Transverse colon (tissue), 4 donors: ENCODE results near the gene RNF144B.

Experiments used
- EP300 ChIP-seq: sonication (generic); formaldehyde crosslinking; IDR thresholded peaks from one replicate; pipeline ENCODE4 v1.6.1; 2017; ENCODE audit warnings: antibody characterized with exemption, low read depth
- POLR2A ChIP-seq: fragments of 450-650 bp; IDR thresholded peaks from one replicate; pipeline ENCODE4 v1.6.1; 2016; ENCODE audit warnings: antibody characterized with exemption, mild to moderate bottlenecking, moderate library complexity
- POLR2AphosphoS5 ChIP-seq, 3 donors: sonication (generic); formaldehyde crosslinking; IDR thresholded peaks; one replicate each; pipeline ENCODE4 v1.6.1; 2016; ENCODE audit warnings: antibody characterized with exemption in 3 of 3
- TF ChIP-seq, protein P1 (sequence below), 5 experiments: fragments of 200-600 bp in 3 of 5; fragments of 450-650 bp in 2 of 5; sonication (generic) in 3 of 5; IDR thresholded peaks; 1 replicate in 2 of 5; 2 replicates in 3 of 5; pipeline ENCODE4 v1.5.1; 2016 to 2017; ENCODE audit warnings: antibody characterized with exemption in 5 of 5, inconsistent platforms in 3 of 5, mild to moderate bottlenecking in 2 of 5, moderate library complexity in 1 of 5

DNA sequence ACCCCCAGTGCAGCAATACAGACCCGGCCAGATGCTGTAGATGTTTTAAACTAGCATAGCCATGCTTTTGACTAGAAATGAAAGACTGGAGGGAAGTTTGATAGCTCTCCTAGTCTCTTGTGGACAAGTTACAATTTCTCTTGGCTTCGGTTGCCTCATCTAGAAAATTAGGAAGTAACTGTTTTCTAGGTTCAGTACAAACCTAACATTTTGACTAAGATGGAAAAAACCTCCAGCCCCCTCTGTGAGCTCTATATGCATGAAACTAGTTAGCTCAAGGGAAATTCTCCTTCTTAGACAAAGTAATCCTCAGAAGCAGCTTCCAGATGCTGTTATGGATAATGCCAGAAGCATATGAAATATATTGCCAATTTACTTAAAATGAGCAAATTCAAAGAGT is 86.6 kb downstream of the RNF144B start:
- TF ChIP-seq, protein P1, sequence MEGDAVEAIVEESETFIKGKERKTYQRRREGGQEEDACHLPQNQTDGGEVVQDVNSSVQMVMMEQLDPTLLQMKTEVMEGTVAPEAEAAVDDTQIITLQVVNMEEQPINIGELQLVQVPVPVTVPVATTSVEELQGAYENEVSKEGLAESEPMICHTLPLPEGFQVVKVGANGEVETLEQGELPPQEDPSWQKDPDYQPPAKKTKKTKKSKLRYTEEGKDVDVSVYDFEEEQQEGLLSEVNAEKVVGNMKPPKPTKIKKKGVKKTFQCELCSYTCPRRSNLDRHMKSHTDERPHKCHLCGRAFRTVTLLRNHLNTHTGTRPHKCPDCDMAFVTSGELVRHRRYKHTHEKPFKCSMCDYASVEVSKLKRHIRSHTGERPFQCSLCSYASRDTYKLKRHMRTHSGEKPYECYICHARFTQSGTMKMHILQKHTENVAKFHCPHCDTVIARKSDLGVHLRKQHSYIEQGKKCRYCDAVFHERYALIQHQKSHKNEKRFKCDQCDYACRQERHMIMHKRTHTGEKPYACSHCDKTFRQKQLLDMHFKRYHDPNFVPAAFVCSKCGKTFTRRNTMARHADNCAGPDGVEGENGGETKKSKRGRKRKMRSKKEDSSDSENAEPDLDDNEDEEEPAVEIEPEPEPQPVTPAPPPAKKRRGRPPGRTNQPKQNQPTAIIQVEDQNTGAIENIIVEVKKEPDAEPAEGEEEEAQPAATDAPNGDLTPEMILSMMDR (IDR thresholded peaks at IDR 0.05), result no peak
- TF ChIP-seq POLR2A (no peak), EP300 (no peak), POLR2AphosphoS5 (IDR thresholded peaks at IDR 0.05) (no peak)
